ENCODE measurements around the gene NFS1. TPM values are rescaled to one million over a fixed set of nuclear protein-coding genes. Genes with fewer than 3 reads are reported as not detected.
"Not testable (repeated sequence)": the region's sequence is repeated elsewhere in the genome, so short reads cannot be mapped to it uniquely, and the experiment has no call there.

Gene NFS1
- total RNA-seq, 1 donor from 2014 or later, result 11.5 TPM

DNA sequence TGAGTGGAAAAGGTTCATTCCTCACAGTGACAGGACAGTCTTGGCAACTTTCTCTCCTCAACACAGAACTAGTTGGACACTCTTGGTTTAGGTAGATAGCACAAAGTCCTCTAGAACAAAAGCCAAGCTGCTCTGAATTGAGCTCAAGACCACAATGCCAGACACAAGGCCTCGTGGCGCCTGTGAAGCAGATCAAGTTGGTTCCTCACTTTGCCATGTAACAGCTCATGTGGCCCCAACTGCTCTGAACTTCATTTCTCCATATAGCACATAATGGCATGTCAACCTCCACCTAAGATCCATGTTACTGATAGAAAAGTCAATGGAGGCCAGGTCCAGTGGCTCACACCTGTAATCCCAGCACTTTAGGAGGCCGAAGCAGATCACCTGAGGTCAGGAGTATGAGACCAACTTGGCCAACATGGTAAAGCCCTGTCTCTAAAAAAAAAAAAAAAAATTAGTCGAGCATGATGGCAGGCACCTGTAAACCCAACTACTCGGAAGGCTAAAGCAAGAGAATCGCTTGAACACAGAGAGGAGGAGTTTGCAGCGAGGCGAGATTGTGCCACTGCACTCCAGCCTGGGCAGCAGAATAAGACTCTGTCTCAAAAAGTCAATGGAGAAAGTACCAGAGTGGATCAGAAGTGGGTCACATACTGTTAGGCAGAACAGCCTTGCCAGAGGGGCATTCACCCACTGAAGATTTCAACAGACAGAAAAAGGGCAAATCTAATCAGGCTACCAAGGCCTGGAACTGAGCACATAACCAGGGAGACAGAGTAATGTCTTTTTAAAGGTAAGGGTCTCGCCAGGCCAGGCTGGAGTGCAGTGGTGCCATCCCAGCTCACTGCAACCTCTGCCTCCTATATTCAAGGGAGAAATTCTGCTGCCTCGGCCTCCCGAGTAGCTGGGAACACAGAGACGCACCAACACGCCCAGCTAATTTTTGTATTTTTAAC is 21.3 kb upstream of the NFS1 start:
- H3K9me3 ChIP-seq (ENCODE audit: control insufficient read depth in 3 of 3, low read length in 3 of 3), result no peaks in the 10 kb centered on the region
- H3K4me3 ChIP-seq (ENCODE audit: low read length in 3 of 3), result no peak overlapping the region
- peaks cover 73 to 95% (median 85%) of the 10 kb centered on the region in 3 donors for H3K36me3 ChIP-seq (ENCODE audit: control insufficient read depth in 3 of 3, insufficient read depth in 3 of 3, low read length in 3 of 3)
- no peak overlapping the region for H3K9ac ChIP-seq (ENCODE audit: low read depth in 1 of 3, low read length in 3 of 3)
- peaks cover 2 to 23% (median 21%) of the 10 kb centered on the region in 3 donors for H3K4me1 ChIP-seq (ENCODE audit: control insufficient read depth in 3 of 3, insufficient read depth in 3 of 3, low read length in 3 of 3)
- H3K27ac ChIP-seq (ENCODE audit: low read depth, low read length), result no peak overlapping the region
- no peaks in the 10 kb centered on the region for H3K27me3 ChIP-seq (ENCODE audit: control insufficient read depth in 3 of 3, insufficient read depth in 3 of 3, low read length in 3 of 3)

DNA sequence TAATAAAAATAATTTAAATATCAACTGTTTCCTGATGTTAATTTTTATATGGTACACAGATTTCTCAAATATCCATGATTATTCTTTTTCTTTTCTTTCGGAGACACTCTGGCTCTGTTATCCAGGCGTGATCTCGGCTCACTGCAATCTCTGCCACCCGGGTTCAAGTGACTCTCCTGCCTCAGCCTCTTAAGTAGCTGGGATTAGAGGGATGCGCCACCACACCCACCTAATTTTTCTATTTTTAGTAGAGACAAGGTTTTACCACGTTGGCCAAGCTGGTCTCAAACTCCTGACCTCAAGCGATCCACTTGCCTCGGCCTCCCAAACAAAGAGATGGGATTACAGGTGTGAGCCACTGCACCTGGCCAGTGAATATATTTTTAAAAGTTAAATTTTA is 20.6 kb upstream of the NFS1 start:
- Histone ChIP-seq H3K4me1 (ENCODE audit: control insufficient read depth in 3 of 3, insufficient read depth in 3 of 3, low read length in 3 of 3) (peaks cover 5 to 26% (median 23%) of the 10 kb centered on the region in 3 donors), H3K4me3 (ENCODE audit: low read length in 3 of 3) (no peak overlapping the region), H3K36me3 (ENCODE audit: control insufficient read depth in 3 of 3, insufficient read depth in 3 of 3, low read length in 3 of 3) (peaks cover 70 to 94% (median 83%) of the 10 kb centered on the region in 3 donors), H3K27ac (ENCODE audit: low read depth, low read length) (no peak overlapping the region), H3K9ac (ENCODE audit: low read depth in 1 of 3, low read length in 3 of 3) (no peak overlapping the region), H3K9me3 (ENCODE audit: control insufficient read depth in 3 of 3, low read length in 3 of 3) (no peaks in the 10 kb centered on the region), H3K27me3 (ENCODE audit: control insufficient read depth in 3 of 3, insufficient read depth in 3 of 3, low read length in 3 of 3) (no peaks in the 10 kb centered on the region)

DNA sequence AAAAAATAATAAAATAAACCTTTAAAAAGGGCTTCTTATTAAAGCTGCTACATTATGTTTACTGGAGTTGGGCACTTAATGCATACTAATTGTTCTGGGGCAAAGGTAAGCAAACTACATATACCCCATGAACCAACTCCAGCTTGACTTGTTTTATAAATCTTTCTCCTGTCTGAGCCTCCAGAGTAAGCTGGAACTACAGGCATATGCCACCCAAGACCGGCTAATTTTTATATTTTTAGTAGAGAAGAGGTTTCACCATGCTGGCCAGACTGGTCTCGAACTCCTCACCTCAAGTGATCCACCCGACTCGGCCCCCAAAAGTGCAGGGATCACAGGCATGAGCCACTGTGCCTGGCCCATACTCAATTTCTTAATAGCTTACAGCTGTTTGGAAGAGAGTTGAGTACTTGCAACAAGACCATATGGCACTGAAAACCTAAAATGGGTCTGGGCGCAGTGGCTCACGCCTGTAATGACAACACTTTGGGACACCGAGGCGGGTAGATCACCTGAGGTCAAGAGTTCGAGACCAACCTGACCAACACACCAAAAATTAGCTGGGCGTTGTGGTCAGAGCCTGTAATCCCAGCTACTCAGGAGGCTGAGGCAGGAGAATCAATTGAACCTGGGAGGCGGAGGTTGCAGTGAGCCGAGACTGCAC is 20.0 kb upstream of the NFS1 start:
- peaks cover 67 to 89% (median 78%) of the 10 kb centered on the region in 3 donors for H3K36me3 ChIP-seq (ENCODE audit: control insufficient read depth in 3 of 3, insufficient read depth in 3 of 3, low read length in 3 of 3)
- H3K4me1 ChIP-seq (ENCODE audit: control insufficient read depth in 3 of 3, insufficient read depth in 3 of 3, low read length in 3 of 3), result peaks cover 5 to 26% (median 23%) of the 10 kb centered on the region in 3 donors
- no peaks in the 10 kb centered on the region for H3K27me3 ChIP-seq (ENCODE audit: control insufficient read depth in 3 of 3, insufficient read depth in 3 of 3, low read length in 3 of 3)
- H3K4me3 ChIP-seq (ENCODE audit: low read length in 3 of 3), result no peak overlapping the region
- no peak overlapping the region for H3K9ac ChIP-seq (ENCODE audit: low read depth in 1 of 3, low read length in 3 of 3)
- no peak overlapping the region for H3K27ac ChIP-seq (ENCODE audit: low read depth, low read length)
- no peaks in the 10 kb centered on the region for H3K9me3 ChIP-seq (ENCODE audit: control insufficient read depth in 3 of 3, low read length in 3 of 3)

DNA sequence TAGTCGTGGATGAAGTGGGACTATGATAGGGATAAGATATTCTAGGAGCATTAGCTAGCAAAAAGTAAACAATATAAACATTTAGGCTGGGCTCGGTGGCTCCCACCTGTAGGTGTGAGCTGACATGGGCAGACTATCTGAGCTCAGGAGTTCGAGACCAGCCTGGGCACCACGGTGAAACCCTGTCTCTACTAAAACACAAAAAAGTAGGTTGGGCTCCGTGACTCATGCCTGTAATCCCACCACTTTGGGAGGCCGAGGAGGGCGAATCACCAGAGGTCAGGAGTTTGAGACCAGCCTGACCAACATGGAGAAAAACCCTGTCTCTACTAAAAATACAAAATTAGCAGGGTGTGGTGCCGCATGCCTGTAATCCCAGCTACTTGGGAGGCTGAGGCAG is 19.2 kb upstream of the NFS1 start:
- not testable (repeated sequence) for H3K4me3 ChIP-seq (ENCODE audit: low read length in 3 of 3); H3K27ac ChIP-seq (ENCODE audit: low read depth, low read length); H3K27me3 ChIP-seq (ENCODE audit: control insufficient read depth in 3 of 3, insufficient read depth in 3 of 3, low read length in 3 of 3); H3K9me3 ChIP-seq (ENCODE audit: control insufficient read depth in 3 of 3, low read length in 3 of 3); H3K9ac ChIP-seq (ENCODE audit: low read depth in 1 of 3, low read length in 3 of 3)
- H3K4me1 ChIP-seq (ENCODE audit: control insufficient read depth in 3 of 3, insufficient read depth in 3 of 3, low read length in 3 of 3), result peaks cover 5 to 26% (median 23%) of the 10 kb centered on the region in 3 donors
- peaks cover 65 to 89% (median 77%) of the 10 kb centered on the region in 3 donors for H3K36me3 ChIP-seq (ENCODE audit: control insufficient read depth in 3 of 3, insufficient read depth in 3 of 3, low read length in 3 of 3)

DNA sequence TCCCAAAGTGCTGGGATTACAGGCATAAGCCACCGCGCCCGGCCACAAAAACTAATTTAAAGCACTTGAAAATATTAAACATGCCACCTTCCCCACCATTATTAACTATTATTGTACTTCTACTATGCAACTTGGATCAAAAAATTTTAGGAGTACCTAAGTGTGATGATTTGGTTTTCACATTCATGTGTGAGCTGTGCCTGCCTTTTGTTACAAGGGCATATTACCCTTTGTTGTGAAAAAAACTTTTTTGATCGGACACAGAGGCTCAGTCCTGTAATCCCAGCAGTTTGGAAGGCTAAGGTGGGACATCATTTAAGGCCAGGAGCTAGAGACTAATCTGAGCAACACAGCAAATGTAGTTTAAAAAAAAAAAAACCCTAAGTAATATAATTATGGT is 17.2 kb upstream of the NFS1 start:
- peaks cover 12 to 29% (median 20%) of the 10 kb centered on the region in 3 donors for H3K4me1 ChIP-seq (ENCODE audit: control insufficient read depth in 3 of 3, insufficient read depth in 3 of 3, low read length in 3 of 3)
- H3K36me3 ChIP-seq (ENCODE audit: control insufficient read depth in 3 of 3, insufficient read depth in 3 of 3, low read length in 3 of 3), result peaks cover 62 to 85% (median 74%) of the 10 kb centered on the region in 3 donors

DNA sequence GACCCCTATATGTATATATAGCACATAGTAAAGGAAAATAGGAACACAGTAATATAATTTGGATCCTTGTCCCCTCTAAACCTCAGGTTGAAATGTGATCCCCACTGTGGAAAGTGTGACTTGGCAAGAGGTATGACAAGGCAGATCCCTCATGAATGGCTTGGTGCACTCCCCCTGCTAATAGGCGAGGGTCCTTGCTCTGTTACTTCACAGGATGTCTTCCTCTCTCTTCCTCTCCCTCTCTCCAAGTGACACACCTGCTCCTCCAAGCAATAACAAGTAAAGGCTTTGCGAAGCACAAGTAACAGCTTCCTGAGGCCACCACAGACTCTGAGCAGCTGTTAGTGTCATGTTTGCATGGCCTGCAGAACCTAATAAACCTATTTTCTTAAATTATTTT is 16.5 kb upstream of the NFS1 start:
- Histone ChIP-seq H3K9me3 (ENCODE audit: control insufficient read depth in 3 of 3, low read length in 3 of 3) (no peaks in the 10 kb centered on the region), H3K27ac (ENCODE audit: low read depth, low read length) (peak overlapping the region; percentile 29), H3K9ac (ENCODE audit: low read depth in 1 of 3, low read length in 3 of 3) (no peak overlapping the region), H3K36me3 (ENCODE audit: control insufficient read depth in 3 of 3, insufficient read depth in 3 of 3, low read length in 3 of 3) (peaks cover 56 to 79% (median 72%) of the 10 kb centered on the region in 3 donors), H3K4me3 (ENCODE audit: low read length in 3 of 3) (no peak overlapping the region), H3K4me1 (ENCODE audit: control insufficient read depth in 3 of 3, insufficient read depth in 3 of 3, low read length in 3 of 3) (peaks cover 18 to 33% (median 18%) of the 10 kb centered on the region in 3 donors), H3K27me3 (ENCODE audit: control insufficient read depth in 3 of 3, insufficient read depth in 3 of 3, low read length in 3 of 3) (no peaks in the 10 kb centered on the region)

More for the DNA sequence above, 17.2 kb upstream of the NFS1 start:
- no peaks in the 10 kb centered on the region for H3K9me3 ChIP-seq (ENCODE audit: control insufficient read depth in 3 of 3, low read length in 3 of 3)
- H3K27ac ChIP-seq (ENCODE audit: low read depth, low read length), result no peak overlapping the region
- H3K9ac ChIP-seq (ENCODE audit: low read depth in 1 of 3, low read length in 3 of 3), result no peak overlapping the region
- no peak overlapping the region for H3K4me3 ChIP-seq (ENCODE audit: low read length in 3 of 3)
- H3K27me3 ChIP-seq (ENCODE audit: control insufficient read depth in 3 of 3, insufficient read depth in 3 of 3, low read length in 3 of 3), result no peaks in the 10 kb centered on the region

DNA sequence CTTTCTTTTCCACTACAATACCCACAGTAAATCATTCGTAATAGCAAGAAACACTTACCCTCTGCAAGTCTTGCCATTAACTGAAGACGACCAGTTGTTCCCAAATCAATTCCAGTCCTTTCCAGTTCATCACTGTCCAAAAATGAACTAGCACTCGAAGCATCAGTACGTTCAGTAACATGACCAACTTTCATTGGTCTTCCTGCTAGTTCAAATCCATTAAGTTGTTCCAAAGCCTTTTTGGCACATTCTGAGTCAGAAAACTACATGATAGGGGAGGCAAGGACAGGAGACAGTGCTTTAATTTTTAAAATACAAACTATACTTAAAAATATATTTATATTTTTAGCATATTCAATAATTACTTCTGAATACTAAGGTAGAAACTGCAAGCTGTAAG is 15.0 kb upstream of the NFS1 start:
- Histone ChIP-seq H3K4me3 (ENCODE audit: low read length in 3 of 3) (no peak overlapping the region), H3K36me3 (ENCODE audit: control insufficient read depth in 3 of 3, insufficient read depth in 3 of 3, low read length in 3 of 3) (peaks cover 46 to 79% (median 71%) of the 10 kb centered on the region in 3 donors), H3K27ac (ENCODE audit: low read depth, low read length) (no peak overlapping the region), H3K9ac (ENCODE audit: low read depth in 1 of 3, low read length in 3 of 3) (no peak overlapping the region), H3K27me3 (ENCODE audit: control insufficient read depth in 3 of 3, insufficient read depth in 3 of 3, low read length in 3 of 3) (no peaks in the 10 kb centered on the region), H3K9me3 (ENCODE audit: control insufficient read depth in 3 of 3, low read length in 3 of 3) (no peaks in the 10 kb centered on the region), H3K4me1 (ENCODE audit: control insufficient read depth in 3 of 3, insufficient read depth in 3 of 3, low read length in 3 of 3) (peaks cover 4 to 24% (median 16%) of the 10 kb centered on the region in 3 donors)

DNA sequence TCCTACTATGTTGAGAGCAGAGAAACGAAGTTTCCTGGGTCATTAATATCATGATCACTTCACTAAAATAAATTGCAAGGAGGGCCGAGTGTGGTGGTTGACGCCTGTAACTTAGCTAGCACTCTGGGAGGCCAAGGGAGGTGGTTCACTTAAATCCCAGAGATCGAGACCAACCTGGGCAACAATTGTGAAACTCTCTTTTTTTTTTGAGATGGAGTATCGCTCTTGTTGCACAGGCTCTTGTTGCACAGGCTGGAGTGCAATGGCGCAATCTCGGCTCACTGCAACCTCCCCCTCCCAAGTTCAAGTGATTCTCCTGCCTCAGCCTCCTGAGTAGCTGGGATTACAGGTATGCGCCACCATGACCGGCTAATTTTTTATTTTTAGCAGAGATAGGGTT is 14.0 kb upstream of the NFS1 start:
- Histone ChIP-seq H3K4me1 (ENCODE audit: control insufficient read depth in 3 of 3, insufficient read depth in 3 of 3, low read length in 3 of 3) (peaks cover 2 to 24% (median 18%) of the 10 kb centered on the region in 3 donors), H3K36me3 (ENCODE audit: control insufficient read depth in 3 of 3, insufficient read depth in 3 of 3, low read length in 3 of 3) (peaks cover 42 to 78% (median 68%) of the 10 kb centered on the region in 3 donors)
- not testable (repeated sequence) for H3K4me3 ChIP-seq (ENCODE audit: low read length in 3 of 3); H3K27me3 ChIP-seq (ENCODE audit: control insufficient read depth in 3 of 3, insufficient read depth in 3 of 3, low read length in 3 of 3); H3K9me3 ChIP-seq (ENCODE audit: control insufficient read depth in 3 of 3, low read length in 3 of 3); H3K9ac ChIP-seq (ENCODE audit: low read depth in 1 of 3, low read length in 3 of 3); H3K27ac ChIP-seq (ENCODE audit: low read depth, low read length)

DNA sequence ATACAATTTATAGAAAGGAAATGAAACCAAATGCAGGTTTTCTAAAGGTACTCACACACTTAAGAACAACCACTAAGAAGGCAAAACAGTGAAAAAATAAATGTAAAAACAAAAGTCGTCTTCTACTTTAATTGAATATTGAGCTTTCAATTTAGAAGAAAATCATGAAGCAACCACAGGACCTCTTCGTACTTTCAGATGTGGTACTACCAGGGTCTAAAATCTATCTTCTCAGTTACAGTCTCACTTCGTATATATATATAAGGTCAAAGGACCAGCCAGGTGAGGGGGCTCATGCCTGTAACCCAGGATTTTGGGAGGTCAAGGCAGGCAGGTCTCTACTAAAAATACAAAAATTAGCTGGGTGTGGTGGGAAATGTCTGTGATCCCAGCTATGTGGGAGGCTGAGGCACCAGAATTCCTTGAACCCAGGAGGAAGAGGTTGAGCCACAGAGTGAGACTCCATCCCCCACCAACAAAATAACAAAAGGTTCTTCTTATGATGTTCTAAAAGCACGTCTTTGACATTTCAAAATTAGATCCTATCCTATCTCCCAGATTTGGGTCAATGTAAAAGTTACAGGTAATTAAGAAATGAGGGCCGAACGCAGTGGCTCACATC is 12.5 kb upstream of the NFS1 start:
- Histone ChIP-seq H3K4me1 (ENCODE audit: control insufficient read depth in 3 of 3, insufficient read depth in 3 of 3, low read length in 3 of 3) (peaks cover 2 to 24% (median 18%) of the 10 kb centered on the region in 3 donors), H3K9ac (ENCODE audit: low read depth in 1 of 3, low read length in 3 of 3) (no peak overlapping the region), H3K27ac (ENCODE audit: low read depth, low read length) (no peak overlapping the region), H3K36me3 (ENCODE audit: control insufficient read depth in 3 of 3, insufficient read depth in 3 of 3, low read length in 3 of 3) (peaks cover 39 to 65% (median 62%) of the 10 kb centered on the region in 3 donors), H3K4me3 (ENCODE audit: low read length in 3 of 3) (no peak overlapping the region), H3K27me3 (ENCODE audit: control insufficient read depth in 3 of 3, insufficient read depth in 3 of 3, low read length in 3 of 3) (no peaks in the 10 kb centered on the region), H3K9me3 (ENCODE audit: control insufficient read depth in 3 of 3, low read length in 3 of 3) (no peaks in the 10 kb centered on the region)

Measured in skeletal muscle tissue (tissue), 4 donors.